Measurements from ENCODE around the gene SLC39A10. TPM values are rescaled to one million over a fixed set of nuclear protein-coding genes. Genes with fewer than 3 reads are reported as not detected.

SLC39A10 gene
- polyA plus RNA-seq, 1 of the 3 experiments (the other 2 are of a cell fraction), result 12.3 TPM

- POLR2A ChIA-PET, result no interaction called here
- CTCF ChIA-PET, result no interaction called here
Measured at GRCh38 chr2:195648787-195649186, 8.2 kb upstream of the SLC39A10 start.

GRCh38 chr2:195649629-195650190, 7.3 kb upstream of the SLC39A10 start:
- Histone ChIP-seq H3K4me2 (no peak overlapping the region), H3K4me1 (ENCODE audit: control insufficient read depth in 1 of 2, insufficient read depth in 2 of 2, low read depth in 1 of 2, low read length in 1 of 2) (no peaks in the 10 kb centered on the region), H3K36me3 (replicated peaks in 1 of 2; ENCODE audit: control insufficient read depth in 1 of 2, insufficient read depth in 2 of 2, low read length in 1 of 2) (no peaks in the 10 kb centered on the region), H3K4me3 (ENCODE audit: low read depth in 2 of 2, low read length in 1 of 2) (no peak overlapping the region), H3K79me2 (ENCODE audit: insufficient read depth) (no peaks in the 10 kb centered on the region), H3K27ac (ENCODE audit: low read depth in 2 of 2, low read length in 1 of 2) (no peak overlapping the region), H3K9me3 (no peaks in the 10 kb centered on the region), H3F3A (replicated peaks; ENCODE audit: insufficient read depth) (peaks cover 6% of the 10 kb centered on the region), H4K20me1 (ENCODE audit: insufficient read depth) (no peaks in the 10 kb centered on the region), H3K9me2 (no peaks in the 10 kb centered on the region), H3K27me3 (ENCODE audit: insufficient read depth) (no peaks in the 10 kb centered on the region), H3K9ac (no peak overlapping the region), H2AFZ (ENCODE audit: low read depth) (no peak overlapping the region)
- CTCF ChIA-PET, result interaction anchor here (2.5 kb wide), 1 partner anchor 11 kb away, joined by 10 read pairs; no protein-coding TSS in a partner anchor
- 77% methylated on average over 6 of the region's 6 CpGs for WGBS (ENCODE audit: low lambda C conversion rate)
- no peak for TF ChIP-seq YY1 (IDR thresholded peaks at IDR 0.05; ENCODE audit: low read depth)
- no peak for TF ChIP-seq MXI1 (IDR thresholded peaks at IDR 0.05; ENCODE audit: low read depth, low read length)
- TF ChIP-seq MEF2A (IDR thresholded peaks at IDR 0.05; ENCODE audit: borderline replicate concordance, low read depth), result no peak
- TF ChIP-seq PBX3 (IDR thresholded peaks at IDR 0.05), result no peak
- no peak for TF ChIP-seq CTCF (IDR thresholded peaks at IDR 0.05)
- TF ChIP-seq TEAD4 (IDR thresholded peaks at IDR 0.05; ENCODE audit: borderline replicate concordance, insufficient read depth), result no peak
- TF ChIP-seq TAF1 (IDR thresholded peaks at IDR 0.05; ENCODE audit: borderline replicate concordance, low read depth, low read length), result no peak
- no peak for TF ChIP-seq TCF12 (IDR thresholded peaks at IDR 0.05)
- TF ChIP-seq RFX5 (IDR thresholded peaks at IDR 0.05; ENCODE audit: low read length), result no peak
- no peak for TF ChIP-seq EP300 (IDR thresholded peaks at IDR 0.05; ENCODE audit: borderline replicate concordance in 1 of 2, low read depth in 1 of 2, low read length in 1 of 2)
- no peak for TF ChIP-seq RAD21 (IDR thresholded peaks at IDR 0.05; ENCODE audit: low read length)
- no peak for TF ChIP-seq CHD2 (IDR thresholded peaks at IDR 0.05; ENCODE audit: low read length, partially characterized antibody)
- no peak for TF ChIP-seq EZH2phosphoT487 (IDR thresholded peaks at IDR 0.05; ENCODE audit: borderline replicate concordance, low read depth)
- TF ChIP-seq GABPA (IDR thresholded peaks at IDR 0.05; ENCODE audit: low read depth), result no peak
- no peak for TF ChIP-seq JUND (IDR thresholded peaks at IDR 0.05)
- no peak for TF ChIP-seq IRF3 (IDR thresholded peaks at IDR 0.05; ENCODE audit: low read depth, low read length)
- TF ChIP-seq GATA2 (CRISPR knock-in tag; IDR thresholded peaks at IDR 0.05), result no peak
- TF ChIP-seq NRF1 (IDR thresholded peaks at IDR 0.05; ENCODE audit: low read depth, low read length), result no peak
- TF ChIP-seq FOSL2 (IDR thresholded peaks at IDR 0.05; ENCODE audit: borderline replicate concordance, low read depth), result no peak
- no peak for DNase-seq
- POLR2A ChIA-PET, result no interaction called here

More at GRCh38 chr2:195648787-195649186, 8.2 kb upstream of the SLC39A10 start:
- Histone ChIP-seq H3K27me3 (ENCODE audit: insufficient read depth) (no peaks in the 10 kb centered on the region), H3F3A (replicated peaks; ENCODE audit: insufficient read depth) (peaks cover 6% of the 10 kb centered on the region), H3K79me2 (ENCODE audit: insufficient read depth) (no peaks in the 10 kb centered on the region), H3K36me3 (replicated peaks in 1 of 2; ENCODE audit: control insufficient read depth in 1 of 2, insufficient read depth in 2 of 2, low read length in 1 of 2) (no peaks in the 10 kb centered on the region), H3K4me2 (no peak overlapping the region), H3K27ac (ENCODE audit: low read depth in 2 of 2, low read length in 1 of 2) (no peak overlapping the region), H3K9me2 (no peaks in the 10 kb centered on the region), H3K9ac (no peak overlapping the region), H3K4me1 (ENCODE audit: control insufficient read depth in 1 of 2, insufficient read depth in 2 of 2, low read depth in 1 of 2, low read length in 1 of 2) (no peaks in the 10 kb centered on the region), H3K9me3 (no peaks in the 10 kb centered on the region), H4K20me1 (ENCODE audit: insufficient read depth) (no peaks in the 10 kb centered on the region), H2AFZ (ENCODE audit: low read depth) (no peak overlapping the region), H3K4me3 (ENCODE audit: low read depth in 2 of 2, low read length in 1 of 2) (no peak overlapping the region)
- TF ChIP-seq POLR2AphosphoS5 (IDR thresholded peaks at IDR 0.05; ENCODE audit: low read depth, low read length) (no peak), GABPA (IDR thresholded peaks at IDR 0.05; ENCODE audit: low read depth) (no peak), RCOR1 (IDR thresholded peaks at IDR 0.05; ENCODE audit: low read length) (no peak), USF2 (IDR thresholded peaks at IDR 0.05; ENCODE audit: borderline replicate concordance, low read depth, low read length) (no peak), FOXJ3 (CRISPR knock-in tag; IDR thresholded peaks at IDR 0.05) (no peak), MAX (IDR thresholded peaks at IDR 0.05; ENCODE audit: low read depth) (no peak), FOSL2 (IDR thresholded peaks at IDR 0.05; ENCODE audit: borderline replicate concordance, low read depth) (no peak), SMC3 (IDR thresholded peaks at IDR 0.05; ENCODE audit: low read depth, low read length) (no peak), ELF1 (IDR thresholded peaks at IDR 0.05) (no peak), GATA2 (CRISPR knock-in tag; IDR thresholded peaks at IDR 0.05) (no peak)
- no peak for DNase-seq
- 96% methylated on average over 5 of the region's 5 CpGs for WGBS (ENCODE audit: low lambda C conversion rate)
